MM.1S (cell line): ENCODE results near the gene DAB2IP.

Experiments used
- DNase-seq: peaks from one replicate; pipeline ENCODE4 v3.0.0-alpha.2; 2015
- H2AFZ ChIP-seq: fragments of 300-600 bp; sonication (generic); 2 replicates; pipeline ENCODE4 v1.6.0; 2016; ENCODE audit warnings: antibody characterized with exemption, low read length
- H3F3A ChIP-seq: fragments of 300-600 bp; sonication (generic); 2 replicates; pipeline ENCODE4 v1.6.1; 2016; ENCODE audit warnings: mild to moderate bottlenecking, antibody characterized with exemption, low read length, moderate library complexity, mixed read lengths; ENCODE audit not compliant: insufficient read depth
- H3K27ac ChIP-seq: fragments of 300-600 bp; sonication (generic); 2 replicates; pipeline ENCODE4 v1.5.1; 2016; ENCODE audit warnings: mild to moderate bottlenecking, low read length
- H3K27me3 ChIP-seq: fragments of 300-600 bp; sonication (generic); replicated peaks from 2 replicates; pipeline ENCODE4 v1.6.0; 2016; ENCODE audit warnings: low read length; ENCODE audit not compliant: insufficient read depth
- H3K36me3 ChIP-seq: fragments of 300-600 bp; sonication (generic); replicated peaks from 2 replicates; pipeline ENCODE4 v1.6.1; 2016; ENCODE audit warnings: mild to moderate bottlenecking, low read length, mixed read lengths; ENCODE audit not compliant: insufficient read depth
- H3K4me1 ChIP-seq: fragments of 300-600 bp; sonication (generic); 2 replicates; pipeline ENCODE4 v1.6.1; 2016; ENCODE audit warnings: low read length, mixed read lengths
- H3K4me2 ChIP-seq: fragments of 300-600 bp; sonication (generic); 2 replicates; pipeline ENCODE4 v1.6.0; 2016; ENCODE audit warnings: low read depth, low read length
- H3K4me3 ChIP-seq: fragments of 300-600 bp; sonication (generic); 2 replicates; pipeline ENCODE4 v1.5.1; 2016; ENCODE audit warnings: low read length, mixed read lengths
- H3K79me2 ChIP-seq: fragments of 300-600 bp; sonication (generic); 2 replicates; pipeline ENCODE4 v1.6.1; 2016; ENCODE audit warnings: mixed run types, low read length, mixed read lengths
- H3K9ac ChIP-seq: fragments of 300-600 bp; sonication (generic); 2 replicates; pipeline ENCODE4 v1.6.1; 2016; ENCODE audit warnings: low read length, mixed read lengths
- H3K9me2 ChIP-seq: fragments of 300-600 bp; sonication (generic); replicated peaks from 2 replicates; pipeline ENCODE4 v1.6.1; 2016; ENCODE audit warnings: mild to moderate bottlenecking, low read length, mixed read lengths; ENCODE audit not compliant: insufficient read depth
- H3K9me3 ChIP-seq: fragments of 300-600 bp; sonication (generic); replicated peaks from 2 replicates; pipeline ENCODE4 v1.6.1; 2016; ENCODE audit warnings: mild to moderate bottlenecking, low read length, mixed read lengths; ENCODE audit not compliant: insufficient read depth
- H4K20me1 ChIP-seq: fragments of 300-600 bp; sonication (generic); 2 replicates; pipeline ENCODE4 v1.6.1; 2016; ENCODE audit warnings: mild to moderate bottlenecking, low read length, moderate library complexity, mixed read lengths; ENCODE audit not compliant: insufficient read depth
- EZH2 ChIP-seq: fragments of 300-600 bp; sonication (generic); optimal IDR thresholded peaks from 2 replicates; pipeline ENCODE3; 2017; ENCODE audit warnings: low read depth, mild to moderate bottlenecking, antibody characterized with exemption, low read length, mixed read lengths
- EZH2phosphoT487 ChIP-seq: fragments of 300-600 bp; sonication (generic); IDR thresholded peaks from 2 replicates; pipeline ENCODE4 v1.6.1; 2018; ENCODE audit warnings: antibody characterized with exemption, low read length
- TF ChIP-seq, protein P1 (sequence below): fragments of 300-600 bp; sonication (generic); IDR thresholded peaks from 2 replicates; pipeline ENCODE4 v1.5.1; 2016; ENCODE audit warnings: antibody characterized with exemption, low read length, mixed read lengths

DAB2IP gene

DNA sequence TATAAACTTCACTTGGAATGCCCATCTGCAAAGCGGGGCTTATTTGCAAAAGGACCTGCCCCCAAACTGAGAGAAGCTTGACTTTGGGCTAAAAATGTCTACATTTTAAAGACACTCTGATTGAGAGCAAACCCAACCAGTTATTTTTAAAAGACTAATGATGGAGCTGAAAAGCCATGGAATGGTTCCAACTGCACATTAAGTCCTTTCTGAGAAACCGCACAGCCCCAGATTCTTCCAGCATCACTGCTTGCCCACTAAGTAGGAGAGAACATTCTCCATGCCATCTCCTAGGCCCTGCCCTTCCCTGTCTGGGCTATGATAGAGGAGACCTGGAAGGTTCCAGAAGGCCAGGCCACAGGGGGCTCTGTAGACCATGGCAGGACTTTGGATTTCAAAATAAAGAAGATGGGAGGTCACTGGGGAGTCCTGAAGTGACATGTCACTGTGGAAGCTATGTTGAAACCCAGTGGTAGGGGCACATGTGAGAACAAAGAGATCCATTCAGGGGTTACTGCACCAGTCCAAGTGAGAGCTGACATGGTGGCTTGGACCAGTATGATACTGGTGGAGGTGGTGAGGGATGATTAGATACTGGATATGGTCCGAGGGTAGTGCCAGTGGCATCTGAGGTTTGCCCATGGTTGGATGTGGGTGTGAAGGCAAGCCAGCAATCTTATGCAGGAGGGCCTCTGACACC, 179.2 kb downstream of the DAB2IP start:
- Histone ChIP-seq H4K20me1 (no peaks in the 10 kb centered on the region), H3F3A (no peaks in the 10 kb centered on the region), H3K27ac (no peak overlapping the region), H3K27me3 (no peaks in the 10 kb centered on the region), H3K36me3 (no peaks in the 10 kb centered on the region), H3K4me2 (no peak overlapping the region), H3K9me2 (no peaks in the 10 kb centered on the region), H3K4me3 (no peak overlapping the region), H3K4me1 (no peaks in the 10 kb centered on the region), H3K9ac (no peak overlapping the region), H3K79me2 (no peaks in the 10 kb centered on the region), H2AFZ (no peak overlapping the region), H3K9me3 (no peaks in the 10 kb centered on the region)
- TF ChIP-seq EZH2phosphoT487: no peak
- no peak for TF ChIP-seq EZH2
- TF ChIP-seq, protein P1, sequence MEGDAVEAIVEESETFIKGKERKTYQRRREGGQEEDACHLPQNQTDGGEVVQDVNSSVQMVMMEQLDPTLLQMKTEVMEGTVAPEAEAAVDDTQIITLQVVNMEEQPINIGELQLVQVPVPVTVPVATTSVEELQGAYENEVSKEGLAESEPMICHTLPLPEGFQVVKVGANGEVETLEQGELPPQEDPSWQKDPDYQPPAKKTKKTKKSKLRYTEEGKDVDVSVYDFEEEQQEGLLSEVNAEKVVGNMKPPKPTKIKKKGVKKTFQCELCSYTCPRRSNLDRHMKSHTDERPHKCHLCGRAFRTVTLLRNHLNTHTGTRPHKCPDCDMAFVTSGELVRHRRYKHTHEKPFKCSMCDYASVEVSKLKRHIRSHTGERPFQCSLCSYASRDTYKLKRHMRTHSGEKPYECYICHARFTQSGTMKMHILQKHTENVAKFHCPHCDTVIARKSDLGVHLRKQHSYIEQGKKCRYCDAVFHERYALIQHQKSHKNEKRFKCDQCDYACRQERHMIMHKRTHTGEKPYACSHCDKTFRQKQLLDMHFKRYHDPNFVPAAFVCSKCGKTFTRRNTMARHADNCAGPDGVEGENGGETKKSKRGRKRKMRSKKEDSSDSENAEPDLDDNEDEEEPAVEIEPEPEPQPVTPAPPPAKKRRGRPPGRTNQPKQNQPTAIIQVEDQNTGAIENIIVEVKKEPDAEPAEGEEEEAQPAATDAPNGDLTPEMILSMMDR: no peak
- DNase-seq: no peak

DNA sequence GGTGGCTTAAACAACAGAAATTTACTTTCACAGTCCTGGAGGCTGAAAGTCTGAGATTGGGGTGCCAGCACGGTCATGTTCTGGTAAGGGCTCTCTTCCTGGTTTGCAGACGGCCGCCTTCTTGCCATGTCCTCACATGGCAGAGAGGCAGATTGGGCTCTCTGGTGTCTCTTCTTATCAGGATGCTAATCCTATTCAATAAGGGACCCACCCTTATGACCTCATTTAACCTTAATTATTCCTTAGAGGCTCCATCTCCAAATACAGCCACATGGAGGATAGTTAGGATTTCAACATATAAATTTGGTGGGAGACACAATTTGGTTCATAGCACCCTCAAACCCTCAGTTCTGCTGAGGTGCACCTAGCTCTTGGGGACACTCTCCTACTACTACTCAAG, 180.4 kb downstream of the DAB2IP start:
- Histone ChIP-seq H4K20me1 (no peaks in the 10 kb centered on the region), H2AFZ (no peak overlapping the region)

DNA sequence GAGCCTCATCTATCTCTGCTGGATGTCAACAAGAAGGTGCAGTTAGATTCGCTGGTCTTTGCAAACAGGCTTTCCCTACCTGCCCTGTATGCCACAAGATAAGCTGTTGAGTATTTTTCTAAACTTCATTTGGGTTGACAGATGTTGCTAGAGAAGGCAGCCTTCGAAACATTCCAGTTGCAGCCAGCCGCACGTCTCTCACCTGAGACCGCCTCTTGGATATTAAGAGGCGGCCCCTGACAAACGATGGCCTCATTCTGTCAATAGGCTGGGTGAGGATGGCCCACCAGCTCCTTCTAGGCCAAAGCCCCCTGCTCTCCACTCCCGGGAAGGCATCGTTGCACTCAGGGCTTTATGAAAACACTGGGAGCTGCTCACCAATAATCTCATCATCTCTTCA, 181.6 kb downstream of the DAB2IP start:
- H3K9ac ChIP-seq: no peak overlapping the region
- no peak overlapping the region for H3K27ac ChIP-seq
- TF ChIP-seq EZH2 (no peak), EZH2phosphoT487 (no peak)
- TF ChIP-seq, protein P1: no peak
- no peaks in the 10 kb centered on the region for H3K79me2 ChIP-seq
- no peaks in the 10 kb centered on the region for H3K4me1 ChIP-seq
- no peaks in the 10 kb centered on the region for H4K20me1 ChIP-seq
- H3K9me3 ChIP-seq: no peaks in the 10 kb centered on the region
- H3F3A ChIP-seq: no peaks in the 10 kb centered on the region
- H3K9me2 ChIP-seq: no peaks in the 10 kb centered on the region
- no peak overlapping the region for H2AFZ ChIP-seq
- no peak overlapping the region for H3K4me3 ChIP-seq
- no peak for DNase-seq
- H3K36me3 ChIP-seq: no peaks in the 10 kb centered on the region
- H3K4me2 ChIP-seq: no peak overlapping the region
- H3K27me3 ChIP-seq: no peaks in the 10 kb centered on the region

More for the DNA sequence above, 180.4 kb downstream of the DAB2IP start:
- TF ChIP-seq EZH2phosphoT487 (no peak), EZH2 (no peak)
- TF ChIP-seq, protein P1: no peak
- no peak overlapping the region for H3K4me2 ChIP-seq
- no peaks in the 10 kb centered on the region for H3K9me3 ChIP-seq
- no peak overlapping the region for H3K27ac ChIP-seq
- no peak overlapping the region for H3K4me3 ChIP-seq
- H3K27me3 ChIP-seq: no peaks in the 10 kb centered on the region
- no peaks in the 10 kb centered on the region for H3F3A ChIP-seq
- H3K9me2 ChIP-seq: no peaks in the 10 kb centered on the region
- no peaks in the 10 kb centered on the region for H3K79me2 ChIP-seq
- H3K36me3 ChIP-seq: no peaks in the 10 kb centered on the region
- H3K9ac ChIP-seq: no peak overlapping the region
- DNase-seq: no peak
- H3K4me1 ChIP-seq: no peaks in the 10 kb centered on the region
